Fibroblast of mammary gland (primary cell): ENCODE measurements around the gene AKAP13.

Source experiments
- DNase-seq: peaks from one replicate; pipeline ENCODE4 v3.0.0-alpha.2; 2010; ENCODE audit warnings: low read depth
- H3K4me3 ChIP-seq: 2 replicates; pipeline ENCODE4 v1.5.1; 2011; ENCODE audit warnings: low read depth, mild to moderate bottlenecking, low read length, moderate library complexity; ENCODE audit not compliant: control insufficient read depth
- CTCF ChIP-seq: conservative IDR thresholded peaks from 2 replicates; pipeline ENCODE4 v1.5.1; 2011; ENCODE audit warnings: low read depth, low read length, inconsistent platforms; ENCODE audit not compliant: control insufficient read depth, insufficient read depth

Gene AKAP13

GRCh38 chr15:85727068-85727467 is 346.7 kb downstream of the AKAP13 start:
- no peak for TF ChIP-seq CTCF
- DNase-seq = peak; percentile 59
- no peak overlapping the region for H3K4me3 ChIP-seq

GRCh38 chr15:85730001-85730820 is 349.8 kb downstream of the AKAP13 start:
- TF ChIP-seq CTCF = peak; percentile 65
- peak; percentile 77 for DNase-seq
- H3K4me3 ChIP-seq = no peak overlapping the region

GRCh38 chr15:85733416-85733815 is 353.0 kb downstream of the AKAP13 start:
- H3K4me3 ChIP-seq = no peak overlapping the region
- DNase-seq = no peak
- no peak for TF ChIP-seq CTCF

- no peak overlapping the region for H3K4me3 ChIP-seq
- no peak for TF ChIP-seq CTCF
- DNase-seq = no peak
Measured at GRCh38 chr15:85737061-85737460, 356.7 kb downstream of the AKAP13 start.

- no peak for DNase-seq
- H3K4me3 ChIP-seq = no peak overlapping the region
- no peak for TF ChIP-seq CTCF
Measured at GRCh38 chr15:85741021-85741421, 360.6 kb downstream of the AKAP13 start.

GRCh38 chr15:85741662-85742061 is 361.3 kb downstream of the AKAP13 start:
- DNase-seq = no peak
- TF ChIP-seq CTCF = no peak
- no peak overlapping the region for H3K4me3 ChIP-seq
